ENCODE results near the gene NANP.
A peak's percentile ranks its signal among the peaks of the same experiment; 100 is the strongest.

Gene NANP

DNA sequence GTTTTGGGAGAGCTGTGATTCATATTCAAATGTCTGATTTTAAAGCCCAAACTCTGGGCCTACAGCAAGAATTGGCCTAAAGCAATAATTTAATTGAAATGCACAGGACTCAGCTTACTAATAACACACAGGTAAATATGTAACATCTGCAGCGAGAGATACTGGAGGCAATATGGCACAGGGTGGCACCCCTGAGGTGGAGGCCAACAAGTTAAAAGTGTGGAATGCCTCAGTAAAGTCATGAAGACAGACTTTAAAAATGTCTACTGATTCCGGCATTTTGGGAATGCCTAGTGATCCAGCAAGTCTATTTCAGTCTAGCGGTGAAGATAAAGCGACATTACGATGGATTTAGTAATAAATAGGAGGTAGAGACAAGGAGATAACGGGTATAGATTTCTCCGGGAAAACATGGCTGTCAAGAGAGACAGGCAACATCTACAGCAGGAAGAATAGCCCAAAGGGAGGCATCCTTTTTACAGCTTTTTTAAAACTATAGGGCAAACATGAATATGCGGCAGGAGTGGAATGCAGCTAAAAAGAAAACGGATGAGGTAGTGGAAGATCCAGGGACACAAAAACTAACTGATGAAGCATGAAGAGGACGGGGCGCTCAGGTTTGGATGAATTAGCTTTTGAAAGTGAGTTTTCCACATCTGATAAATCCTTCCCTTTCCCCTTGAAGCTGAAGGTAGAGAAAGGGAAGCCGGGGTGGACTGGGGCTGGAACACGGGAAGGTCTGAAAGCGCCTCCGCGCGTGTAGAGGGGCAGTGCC, 1.2 kb downstream of the NANP start:
- Histone ChIP-seq H3K4me3 (ENCODE audit: low read length, poor library complexity, severe bottlenecking) (peak overlapping the region; percentile 87), H2AFZ (ENCODE audit: low read length) (peak overlapping the region; percentile 93), H3F3A (ENCODE audit: low read depth) (no peaks in the 10 kb centered on the region), H3K4me1 (ENCODE audit: insufficient read depth, low read length, poor library complexity, severe bottlenecking) (peaks cover 40% of the 10 kb centered on the region), H3K79me2 (ENCODE audit: insufficient read depth, low read length) (peaks cover 82% of the 10 kb centered on the region), H3K9me2 (replicated peaks; ENCODE audit: low read depth, low read length) (no peaks in the 10 kb centered on the region), H3K36me3 (ENCODE audit: insufficient read depth, low read length) (no peaks in the 10 kb centered on the region), H3K9ac (ENCODE audit: low read depth, low read length, poor library complexity, severe bottlenecking) (peak overlapping the region; percentile 98), H3K4me2 (ENCODE audit: low read depth, low read length, poor library complexity, severe bottlenecking) (peak overlapping the region; percentile 96), H3K9me3 (ENCODE audit: insufficient read depth, low read depth, low read length) (no peaks in the 10 kb centered on the region), H3K27me3 (ENCODE audit: insufficient read depth, low read length, poor library complexity, severe bottlenecking) (no peaks in the 10 kb centered on the region), H4K20me1 (ENCODE audit: insufficient read depth, low read length, poor library complexity, severe bottlenecking) (peaks cover 35% of the 10 kb centered on the region)
- TF ChIP-seq, protein P1, sequence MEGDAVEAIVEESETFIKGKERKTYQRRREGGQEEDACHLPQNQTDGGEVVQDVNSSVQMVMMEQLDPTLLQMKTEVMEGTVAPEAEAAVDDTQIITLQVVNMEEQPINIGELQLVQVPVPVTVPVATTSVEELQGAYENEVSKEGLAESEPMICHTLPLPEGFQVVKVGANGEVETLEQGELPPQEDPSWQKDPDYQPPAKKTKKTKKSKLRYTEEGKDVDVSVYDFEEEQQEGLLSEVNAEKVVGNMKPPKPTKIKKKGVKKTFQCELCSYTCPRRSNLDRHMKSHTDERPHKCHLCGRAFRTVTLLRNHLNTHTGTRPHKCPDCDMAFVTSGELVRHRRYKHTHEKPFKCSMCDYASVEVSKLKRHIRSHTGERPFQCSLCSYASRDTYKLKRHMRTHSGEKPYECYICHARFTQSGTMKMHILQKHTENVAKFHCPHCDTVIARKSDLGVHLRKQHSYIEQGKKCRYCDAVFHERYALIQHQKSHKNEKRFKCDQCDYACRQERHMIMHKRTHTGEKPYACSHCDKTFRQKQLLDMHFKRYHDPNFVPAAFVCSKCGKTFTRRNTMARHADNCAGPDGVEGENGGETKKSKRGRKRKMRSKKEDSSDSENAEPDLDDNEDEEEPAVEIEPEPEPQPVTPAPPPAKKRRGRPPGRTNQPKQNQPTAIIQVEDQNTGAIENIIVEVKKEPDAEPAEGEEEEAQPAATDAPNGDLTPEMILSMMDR (conservative IDR thresholded peaks at IDR 0.05; ENCODE audit: low read length), result no peak
- TF ChIP-seq EZH2phosphoT487 (IDR thresholded peaks at IDR 0.05; ENCODE audit: borderline replicate concordance), result no peak

DNA sequence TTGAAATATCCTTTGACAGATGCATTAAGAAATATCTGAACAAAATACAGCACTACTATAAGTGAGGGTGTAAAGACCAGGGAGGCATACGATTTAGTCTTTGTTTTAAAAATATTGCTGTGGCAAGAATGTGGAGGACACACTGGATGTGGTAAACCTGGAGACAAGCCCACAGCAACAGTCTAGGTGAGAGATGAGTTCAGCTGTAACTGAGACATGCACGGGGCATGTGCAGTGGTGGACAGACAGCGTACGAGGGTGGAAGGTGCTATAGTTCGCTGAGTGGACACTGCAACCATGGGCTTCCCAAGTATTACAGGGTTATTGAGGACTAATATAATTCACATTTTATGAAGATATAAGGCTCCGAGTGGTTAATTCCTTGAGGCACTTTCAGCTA, 1.8 kb downstream of the NANP start:
- H3K27me3 ChIP-seq (ENCODE audit: insufficient read depth, low read length, poor library complexity, severe bottlenecking), result no peaks in the 10 kb centered on the region
- no peaks in the 10 kb centered on the region for H3F3A ChIP-seq (ENCODE audit: low read depth)
- peaks cover 40% of the 10 kb centered on the region for H3K4me1 ChIP-seq (ENCODE audit: insufficient read depth, low read length, poor library complexity, severe bottlenecking)
- H3K9me3 ChIP-seq (ENCODE audit: insufficient read depth, low read depth, low read length), result no peaks in the 10 kb centered on the region
- H2AFZ ChIP-seq (ENCODE audit: low read length), result no peak overlapping the region
- H4K20me1 ChIP-seq (ENCODE audit: insufficient read depth, low read length, poor library complexity, severe bottlenecking), result peaks cover 35% of the 10 kb centered on the region
- H3K9me2 ChIP-seq (replicated peaks; ENCODE audit: low read depth, low read length), result no peaks in the 10 kb centered on the region
- no peaks in the 10 kb centered on the region for H3K36me3 ChIP-seq (ENCODE audit: insufficient read depth, low read length)
- TF ChIP-seq, protein P1 (conservative IDR thresholded peaks at IDR 0.05; ENCODE audit: low read length), result no peak
- TF ChIP-seq EZH2phosphoT487 (IDR thresholded peaks at IDR 0.05; ENCODE audit: borderline replicate concordance), result no peak
- H3K4me3 ChIP-seq (ENCODE audit: low read length, poor library complexity, severe bottlenecking), result peak overlapping the region; percentile 87
- peaks cover 86% of the 10 kb centered on the region for H3K79me2 ChIP-seq (ENCODE audit: insufficient read depth, low read length)
- H3K9ac ChIP-seq (ENCODE audit: low read depth, low read length, poor library complexity, severe bottlenecking), result peak overlapping the region; percentile 98
- peak overlapping the region; percentile 96 for H3K4me2 ChIP-seq (ENCODE audit: low read depth, low read length, poor library complexity, severe bottlenecking)

DNA sequence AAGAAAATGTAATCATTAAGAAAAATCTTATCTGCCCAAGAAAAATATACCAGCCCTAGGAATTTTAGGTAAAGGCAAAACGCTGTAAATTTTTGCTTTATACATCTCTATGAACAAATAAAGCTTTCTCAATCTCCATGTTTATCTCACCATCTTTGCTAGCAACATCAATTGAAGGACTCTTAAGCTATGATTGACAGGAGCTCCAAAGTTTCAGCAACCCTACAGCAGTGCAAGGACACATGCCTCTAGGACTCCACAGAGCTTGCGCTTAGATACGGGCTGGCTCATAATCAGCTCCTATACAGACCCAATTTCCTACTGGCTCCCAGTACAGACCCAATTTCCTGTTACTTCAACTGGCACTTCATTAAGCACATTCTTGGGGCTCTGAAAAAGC, 4.3 kb downstream of the NANP start:
- H3K27me3 ChIP-seq (ENCODE audit: insufficient read depth, low read length, poor library complexity, severe bottlenecking), result no peaks in the 10 kb centered on the region
- H3K79me2 ChIP-seq (ENCODE audit: insufficient read depth, low read length), result peaks cover 65% of the 10 kb centered on the region
- H4K20me1 ChIP-seq (ENCODE audit: insufficient read depth, low read length, poor library complexity, severe bottlenecking), result peaks cover 35% of the 10 kb centered on the region
- H3K9me3 ChIP-seq (ENCODE audit: insufficient read depth, low read depth, low read length), result no peaks in the 10 kb centered on the region
- no peaks in the 10 kb centered on the region for H3K9me2 ChIP-seq (replicated peaks; ENCODE audit: low read depth, low read length)
- no peak overlapping the region for H3K9ac ChIP-seq (ENCODE audit: low read depth, low read length, poor library complexity, severe bottlenecking)
- peak overlapping the region; percentile 43 for H3K4me2 ChIP-seq (ENCODE audit: low read depth, low read length, poor library complexity, severe bottlenecking)
- H3K4me3 ChIP-seq (ENCODE audit: low read length, poor library complexity, severe bottlenecking), result no peak overlapping the region
- peaks cover 40% of the 10 kb centered on the region for H3K4me1 ChIP-seq (ENCODE audit: insufficient read depth, low read length, poor library complexity, severe bottlenecking)
- H2AFZ ChIP-seq (ENCODE audit: low read length), result no peak overlapping the region
- no peaks in the 10 kb centered on the region for H3F3A ChIP-seq (ENCODE audit: low read depth)
- TF ChIP-seq, protein P1 (conservative IDR thresholded peaks at IDR 0.05; ENCODE audit: low read length), result no peak
- TF ChIP-seq EZH2phosphoT487 (IDR thresholded peaks at IDR 0.05; ENCODE audit: borderline replicate concordance), result no peak
- no peaks in the 10 kb centered on the region for H3K36me3 ChIP-seq (ENCODE audit: insufficient read depth, low read length)

All from Loucy (cell line).